Mesenchymal stem cell (in vitro differentiated cells and primary cell): Measurements from ENCODE around the gene STIMATE. TPM values are rescaled to one million over a fixed set of nuclear protein-coding genes. Genes with fewer than 3 reads are reported as not detected.

Source experiments
- DNase-seq: peaks from one replicate; pipeline ENCODE4 v3.0.0-alpha.2; 2013
- H2AFZ ChIP-seq: one replicate; pipeline ENCODE4 v1.6.1; 2013; ENCODE audit warnings: low read depth, mild to moderate bottlenecking, control low read depth, inconsistent platforms, low read length, moderate library complexity
- H2AK5ac ChIP-seq: 2 replicates; pipeline ENCODE4 v1.6.1; 2013; ENCODE audit warnings: low read length, moderate library complexity, mild to moderate bottlenecking, inconsistent platforms; ENCODE audit not compliant: severe bottlenecking
- H2BK120ac ChIP-seq: one replicate; pipeline ENCODE4 v1.6.1; 2013; ENCODE audit warnings: low read depth, mild to moderate bottlenecking, inconsistent platforms, low read length, moderate library complexity
- H2BK12ac ChIP-seq, 2 experiments: one replicate each; pipeline ENCODE4 v1.6.1; 2013; ENCODE audit warnings: inconsistent platforms in 2 of 2, low read length in 2 of 2, mild to moderate bottlenecking in 2 of 2, moderate library complexity in 2 of 2, control low read depth in 1 of 2
- H2BK15ac ChIP-seq: one replicate; pipeline ENCODE4 v1.6.1; 2013; ENCODE audit warnings: mild to moderate bottlenecking, low read depth, inconsistent platforms; ENCODE audit not compliant: poor library complexity, severe bottlenecking
- H2BK5ac ChIP-seq: 2 replicates; pipeline ENCODE4 v1.6.1; 2013; ENCODE audit warnings: low read depth, mild to moderate bottlenecking, low read length, control low read depth, inconsistent platforms; ENCODE audit not compliant: poor library complexity, severe bottlenecking
- H3K14ac ChIP-seq, 2 experiments: one replicate each; pipeline ENCODE4 v1.6.1; 2013; ENCODE audit warnings: inconsistent platforms in 2 of 2, low read length in 2 of 2, control low read depth in 1 of 2, mild to moderate bottlenecking in 1 of 2, moderate library complexity in 1 of 2
- H3K18ac ChIP-seq, 2 experiments: one replicate each; pipeline ENCODE4 v1.6.1; 2013; ENCODE audit warnings: inconsistent platforms in 2 of 2, low read length in 2 of 2, control low read depth in 1 of 2, low read depth in 1 of 2, mild to moderate bottlenecking in 1 of 2
- H3K23ac ChIP-seq, 2 experiments: one replicate each; pipeline ENCODE4 v1.6.1; 2013; ENCODE audit warnings: inconsistent platforms in 2 of 2, low read length in 2 of 2, mild to moderate bottlenecking in 2 of 2, moderate library complexity in 2 of 2, control low read depth in 1 of 2
- H3K27ac ChIP-seq: 2 replicates; pipeline ENCODE4 v1.5.1; 2013; ENCODE audit warnings: mild to moderate bottlenecking, moderate library complexity, low read length, control low read depth, inconsistent platforms; ENCODE audit not compliant: poor library complexity, severe bottlenecking
- H3K27me3 ChIP-seq, 2 experiments: 2 replicates each; pipeline versions ENCODE4 v1.6.1 to v1.7.0; 2013; ENCODE audit warnings: low read length in 2 of 2, mild to moderate bottlenecking in 2 of 2, moderate library complexity in 2 of 2, control low read depth in 1 of 2, inconsistent platforms in 1 of 2; ENCODE audit not compliant: control insufficient read depth in 1 of 2, insufficient read depth in 1 of 2
- H3K36me3 ChIP-seq, 2 experiments: 2 replicates each; pipeline versions ENCODE4 v1.6.1 to v1.7.0; 2013; ENCODE audit warnings: low read length in 2 of 2, control low read depth in 1 of 2, inconsistent platforms in 1 of 2, low read depth in 1 of 2, mild to moderate bottlenecking in 1 of 2; ENCODE audit not compliant: insufficient read depth in 2 of 2, control insufficient read depth in 1 of 2
- H3K4ac ChIP-seq, 2 experiments: one replicate each; pipeline ENCODE4 v1.6.1; 2013; ENCODE audit warnings: inconsistent platforms in 2 of 2, low read length in 2 of 2, mild to moderate bottlenecking in 2 of 2, moderate library complexity in 2 of 2, control low read depth in 1 of 2, low read depth in 1 of 2
- H3K4me1 ChIP-seq: 2 replicates; pipeline ENCODE4 v1.6.1; 2013; ENCODE audit warnings: low read depth, low read length, control low read depth; ENCODE audit not compliant: control insufficient read depth, insufficient read depth
- H3K4me2 ChIP-seq: 2 replicates; pipeline ENCODE4 v1.6.1; 2013; ENCODE audit warnings: low read length, mild to moderate bottlenecking, inconsistent platforms; ENCODE audit not compliant: poor library complexity, severe bottlenecking
- H3K4me3 ChIP-seq, 2 experiments: 2 replicates each; pipeline versions ENCODE4 v1.5.1 to v1.7.0; 2013; ENCODE audit warnings: low read length in 2 of 2, mild to moderate bottlenecking in 2 of 2, control low read depth in 1 of 2, low read depth in 1 of 2; ENCODE audit not compliant: insufficient read depth in 1 of 2
- H3K79me1 ChIP-seq: replicated peaks from 2 replicates; pipeline ENCODE4 v1.6.1; 2013; ENCODE audit warnings: mild to moderate bottlenecking, control low read depth, low read length, inconsistent platforms; ENCODE audit not compliant: poor library complexity, severe bottlenecking
- H3K9ac ChIP-seq: 2 replicates; pipeline ENCODE4 v1.7.0; 2013; ENCODE audit warnings: mild to moderate bottlenecking, low read length, moderate library complexity
- H3K9me3 ChIP-seq: 2 replicates; pipeline ENCODE4 v1.7.0; 2013; ENCODE audit warnings: mild to moderate bottlenecking, low read length; ENCODE audit not compliant: control insufficient read depth
- H4K8ac ChIP-seq: one replicate; pipeline ENCODE4 v1.6.1; 2013; ENCODE audit warnings: inconsistent platforms, mild to moderate bottlenecking, low read length, moderate library complexity
- H4K91ac ChIP-seq: one replicate; pipeline ENCODE4 v1.6.1; 2013; ENCODE audit warnings: mild to moderate bottlenecking, low read length, inconsistent platforms
- WGBS: methylation state at CpG from one replicate; pipeline ENCODE4 v1.1.7; 2013; ENCODE audit warnings: mixed read lengths; 5-methylcytosine and 5-hydroxymethylcytosine counted together
- small RNA-seq: library from polyadenylated mRNA; stranded (forward); fragments of <200 nt; extraction: miRNeasy Mini kit (QIAGEN cat#:217004); gene quantifications from one replicate; pipeline ENCODE3, GENCODE V24; 2013; ENCODE audit warnings: low read depth

Gene STIMATE

GRCh38 chr3:52787672-52788625, 109.4 kb downstream of the STIMATE start:
- no peak overlapping the region for H3K27ac ChIP-seq
- H3K23ac ChIP-seq = no peak overlapping the region
- no peak overlapping the region for H2AK5ac ChIP-seq
- no peaks in the 10 kb centered on the region for H3K79me1 ChIP-seq
- no peak overlapping the region for H4K91ac ChIP-seq
- no peak overlapping the region for H3K14ac ChIP-seq
- no peak overlapping the region for H2BK120ac ChIP-seq
- no peaks in the 10 kb centered on the region for H3K9me3 ChIP-seq
- H4K8ac ChIP-seq = no peak overlapping the region
- no peak overlapping the region for H3K4me2 ChIP-seq
- H3K9ac ChIP-seq = peak overlapping the region; percentile 49
- H2BK12ac ChIP-seq = no peak overlapping the region
- peaks cover 0 to 5% of the 10 kb centered on the region in 2 experiments for H3K36me3 ChIP-seq
- H3K27me3 ChIP-seq = peaks cover 28 to 74% of the 10 kb centered on the region in 2 experiments
- H3K4me1 ChIP-seq = peaks cover 3% of the 10 kb centered on the region
- no peak overlapping the region for H3K4ac ChIP-seq
- H2BK5ac ChIP-seq = no peak overlapping the region
- WGBS = 83% methylated on average over 15 of the region's 17 CpGs
- no peak overlapping the region for H3K18ac ChIP-seq
- no peak overlapping the region for H2BK15ac ChIP-seq
- no peak for DNase-seq
- H3K4me3 ChIP-seq = no peak overlapping the region
- no peak overlapping the region for H2AFZ ChIP-seq

- no peak overlapping the region for H4K8ac ChIP-seq
- no peak overlapping the region for H3K18ac ChIP-seq
- peaks cover 35 to 74% of the 10 kb centered on the region in 2 experiments for H3K27me3 ChIP-seq
- H3K79me1 ChIP-seq = no peaks in the 10 kb centered on the region
- 82% methylated on average over 10 of the region's 11 CpGs for WGBS
- no peak overlapping the region for H2BK15ac ChIP-seq
- H3K36me3 ChIP-seq = peaks cover 0 to 5% of the 10 kb centered on the region in 2 experiments
- H3K4me1 ChIP-seq = peaks cover 3% of the 10 kb centered on the region
- no peak overlapping the region for H3K4me2 ChIP-seq
- H2AFZ ChIP-seq = no peak overlapping the region
- H3K27ac ChIP-seq = no peak overlapping the region
- no peak overlapping the region for H2BK12ac ChIP-seq
- H3K4me3 ChIP-seq = no peak overlapping the region
- H3K23ac ChIP-seq = no peak overlapping the region
- H3K4ac ChIP-seq = no peak overlapping the region
- no peaks in the 10 kb centered on the region for H3K9me3 ChIP-seq
- no peak overlapping the region for H2BK120ac ChIP-seq
- no peak overlapping the region for H4K91ac ChIP-seq
- no peak overlapping the region for H2AK5ac ChIP-seq
- DNase-seq = no peak
- peak overlapping the region; percentile 49 for H3K9ac ChIP-seq
- no peak overlapping the region for H2BK5ac ChIP-seq
- no peak overlapping the region for H3K14ac ChIP-seq
These were observed 110.1 kb downstream of the STIMATE start for GRCh38 chr3:52787246-52787645.

Small RNA genes within 50 kb of the gene (small RNA-seq; reads per million reads assigned to genes)
- gene MIR8064 (not detected), gene MUSTN1 (not detected)
